Peyer's patch (tissue), 4 donors: ENCODE measurements around the gene ZMAT5.

Source experiments
- POLR2A ChIP-seq, 2 donors: fragments of 450-650 bp; IDR thresholded peaks; one replicate each; pipeline ENCODE4 v1.5.1; 2017; ENCODE audit warnings: antibody characterized with exemption in 2 of 2, mild to moderate bottlenecking in 2 of 2, moderate library complexity in 2 of 2
- TF ChIP-seq, protein P1 (sequence below), 6 experiments: fragments of 450-650 bp in 4 of 6; fragments of 200-600 bp in 2 of 6; sonication (generic) in 1 of 6; IDR thresholded peaks; one replicate each; pipeline ENCODE4 v1.5.1; 2017 to 2019; ENCODE audit warnings: antibody characterized with exemption in 6 of 6, mild to moderate bottlenecking in 3 of 6, moderate library complexity in 1 of 6

DNA sequence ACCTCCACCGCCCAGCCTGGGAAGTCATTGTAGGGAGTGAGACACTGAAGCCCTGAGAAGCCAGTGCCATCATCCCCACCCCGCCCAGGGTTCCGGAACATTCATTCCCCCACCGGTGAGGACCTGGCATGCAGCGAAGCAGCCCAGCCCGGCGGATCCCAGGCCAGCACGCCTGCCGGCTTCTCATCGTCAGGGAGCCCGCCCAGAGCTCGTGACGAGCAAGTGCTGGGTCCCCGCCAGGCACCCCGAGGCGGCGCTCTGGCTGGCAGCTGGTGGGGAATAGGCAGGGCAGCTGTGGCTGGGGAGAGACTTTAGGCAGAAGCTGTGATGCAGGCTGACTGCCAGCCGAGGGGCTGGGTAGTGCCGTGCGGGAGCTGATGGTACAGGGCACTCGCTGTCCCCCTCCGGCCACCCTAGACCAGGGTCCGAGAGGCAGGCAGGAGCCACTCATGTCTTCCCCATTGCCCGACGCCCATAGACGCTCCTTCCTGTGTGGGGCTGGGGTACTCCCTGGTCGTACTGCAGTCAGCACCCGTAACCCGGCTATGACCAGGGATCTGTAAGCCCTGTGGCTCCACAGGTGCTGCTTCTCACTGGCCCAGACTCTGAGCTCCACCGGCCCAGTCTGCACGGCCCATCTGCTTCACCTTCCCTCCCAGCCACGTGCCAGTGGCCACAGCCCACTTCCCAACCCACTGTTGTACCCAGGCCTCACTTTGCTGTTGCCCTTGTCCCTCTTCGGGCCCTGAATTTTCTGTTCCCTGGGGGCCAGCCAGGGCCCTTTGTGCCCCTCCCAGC, 71.5 kb downstream of the ZMAT5 start:
- TF ChIP-seq, protein P1, sequence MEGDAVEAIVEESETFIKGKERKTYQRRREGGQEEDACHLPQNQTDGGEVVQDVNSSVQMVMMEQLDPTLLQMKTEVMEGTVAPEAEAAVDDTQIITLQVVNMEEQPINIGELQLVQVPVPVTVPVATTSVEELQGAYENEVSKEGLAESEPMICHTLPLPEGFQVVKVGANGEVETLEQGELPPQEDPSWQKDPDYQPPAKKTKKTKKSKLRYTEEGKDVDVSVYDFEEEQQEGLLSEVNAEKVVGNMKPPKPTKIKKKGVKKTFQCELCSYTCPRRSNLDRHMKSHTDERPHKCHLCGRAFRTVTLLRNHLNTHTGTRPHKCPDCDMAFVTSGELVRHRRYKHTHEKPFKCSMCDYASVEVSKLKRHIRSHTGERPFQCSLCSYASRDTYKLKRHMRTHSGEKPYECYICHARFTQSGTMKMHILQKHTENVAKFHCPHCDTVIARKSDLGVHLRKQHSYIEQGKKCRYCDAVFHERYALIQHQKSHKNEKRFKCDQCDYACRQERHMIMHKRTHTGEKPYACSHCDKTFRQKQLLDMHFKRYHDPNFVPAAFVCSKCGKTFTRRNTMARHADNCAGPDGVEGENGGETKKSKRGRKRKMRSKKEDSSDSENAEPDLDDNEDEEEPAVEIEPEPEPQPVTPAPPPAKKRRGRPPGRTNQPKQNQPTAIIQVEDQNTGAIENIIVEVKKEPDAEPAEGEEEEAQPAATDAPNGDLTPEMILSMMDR (IDR thresholded peaks at IDR 0.05), result no peak
- TF ChIP-seq POLR2A (IDR thresholded peaks at IDR 0.05), result no peak
